Measurements from ENCODE around the gene NEK11.

- TF ChIP-seq EZH2 (IDR thresholded peaks at IDR 0.05; ENCODE audit: low read length) (no peak), CTCF (optimal IDR thresholded peaks at IDR 0.05 in 1 of 3, IDR thresholded peaks at IDR 0.05 in 1 of 3, conservative IDR thresholded peaks at IDR 0.05 in 1 of 3; ENCODE audit: extremely low read depth in 1 of 3, insufficient read depth in 2 of 3, low read length in 3 of 3) (no peak)
Measured at GRCh38 chr3:130981469-130981868, 45.2 kb upstream of the NEK11 start.

Data from keratinocyte (primary cell).